Esophagus squamous epithelium (tissue), 5 donors: ENCODE data around the gene ZNF783. TPM values are rescaled to one million over a fixed set of nuclear protein-coding genes. Genes with fewer than 3 reads are reported as not detected.

Source experiments
- DNase-seq: peaks from one replicate; lab custom pipeline; 2025; lab: John Stamatoyannopoulos, UW
- H3K27ac ChIP-seq, 4 donors: fragments of 200-600 bp; sonication (generic); one replicate each; pipeline ENCODE4 v1.5.1; 2016 to 2019; ENCODE audit warnings: mild to moderate bottlenecking in 1 of 4
- H3K27me3 ChIP-seq, 4 donors: fragments of 200-600 bp; sonication (generic); 1 replicate in 3 of 4; 2 replicates in 1 of 4; pipeline versions ENCODE4 v1.5.1 to v1.6.0; 2017 to 2021; ENCODE audit warnings: antibody characterized with exemption in 1 of 4
- H3K36me3 ChIP-seq, 3 donors: fragments of 200-600 bp; sonication (generic); one replicate each; pipeline ENCODE4 v1.5.1; 2016 to 2019
- H3K4me1 ChIP-seq, 3 donors: fragments of 200-600 bp; sonication (generic); one replicate each; pipeline ENCODE4 v1.5.1; 2017 to 2019
- H3K4me3 ChIP-seq, 4 donors: fragments of 200-600 bp; sonication (generic); 1 replicate in 3 of 4; 2 replicates in 1 of 4; pipeline ENCODE4 v1.5.1; 2016 to 2019; ENCODE audit warnings: mild to moderate bottlenecking in 2 of 4, moderate library complexity in 1 of 4
- H3K9me3 ChIP-seq, 3 donors: fragments of 200-600 bp; sonication (generic); one replicate each; pipeline ENCODE4 v1.5.1; 2016 to 2019
- POLR2A ChIP-seq, 4 donors: fragments of 450-650 bp; IDR thresholded peaks; one replicate each; pipeline ENCODE4 v1.6.1; 2017; ENCODE audit warnings: antibody characterized with exemption in 4 of 4, mild to moderate bottlenecking in 4 of 4, moderate library complexity in 3 of 4
- WGBS, 2 donors: methylation state at CpG; one replicate each; pipeline ENCODE4 v1.1.5; 2018; 5-methylcytosine and 5-hydroxymethylcytosine counted together
- intact Hi-C: fragments of 100-400 bp; cut with DNase I; formaldehyde crosslinking; loops from one replicate; pipeline ENCODE4 v1.15.0; 2022
- total RNA-seq, 4 donors: library from RNA; depleted of rRNA; stranded (reverse); fragments of >200 nt; gene quantifications; one replicate each; pipeline ENCODE4 v1.1.0, GENCODE V29; 2016
- TF ChIP-seq, protein P1 (sequence below), 6 experiments: fragments of 450-650 bp in 4 of 6; fragments of 200-600 bp in 2 of 6; sonication (generic) in 2 of 6; IDR thresholded peaks; one replicate each; pipeline ENCODE4 v1.5.1; 2016 to 2019; ENCODE audit warnings: antibody characterized with exemption in 6 of 6, mild to moderate bottlenecking in 4 of 6, moderate library complexity in 4 of 6
- donor health status: DM: yes; HTN: yes; CAD: no.

Gene ZNF783
- total RNA-seq, 4 donors from 2014 or later, result 3.1 to 15.6 (median 4.8) TPM

DNA sequence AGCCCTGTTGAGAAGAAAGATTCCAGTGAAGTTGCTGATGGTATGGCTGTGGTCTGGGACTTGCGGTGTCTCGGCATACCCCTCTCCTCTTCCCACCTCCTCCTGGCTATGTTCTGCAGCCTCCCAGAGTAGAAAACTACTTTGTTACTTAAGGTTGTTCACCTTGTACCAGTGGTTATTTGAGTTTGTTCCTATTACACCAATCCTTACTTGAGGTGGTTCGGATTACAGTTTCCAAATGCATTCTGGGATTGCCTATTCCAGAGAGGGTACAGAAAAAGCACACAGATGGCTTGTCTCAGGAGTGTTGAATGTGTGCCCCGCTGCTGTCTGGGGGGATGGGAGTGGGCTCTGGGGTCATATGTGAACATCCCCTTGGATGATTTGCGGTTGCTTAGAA, 6.8 kb upstream of the ZNF783 start:
- WGBS, 2 donors, result 76 to 100% methylated on average over 3 to 5 of the region's 5 CpGs
- peaks cover 21 to 66% (median 29%) of the 10 kb centered on the region in 3 donors for H3K36me3 ChIP-seq
- TF ChIP-seq, protein P1, sequence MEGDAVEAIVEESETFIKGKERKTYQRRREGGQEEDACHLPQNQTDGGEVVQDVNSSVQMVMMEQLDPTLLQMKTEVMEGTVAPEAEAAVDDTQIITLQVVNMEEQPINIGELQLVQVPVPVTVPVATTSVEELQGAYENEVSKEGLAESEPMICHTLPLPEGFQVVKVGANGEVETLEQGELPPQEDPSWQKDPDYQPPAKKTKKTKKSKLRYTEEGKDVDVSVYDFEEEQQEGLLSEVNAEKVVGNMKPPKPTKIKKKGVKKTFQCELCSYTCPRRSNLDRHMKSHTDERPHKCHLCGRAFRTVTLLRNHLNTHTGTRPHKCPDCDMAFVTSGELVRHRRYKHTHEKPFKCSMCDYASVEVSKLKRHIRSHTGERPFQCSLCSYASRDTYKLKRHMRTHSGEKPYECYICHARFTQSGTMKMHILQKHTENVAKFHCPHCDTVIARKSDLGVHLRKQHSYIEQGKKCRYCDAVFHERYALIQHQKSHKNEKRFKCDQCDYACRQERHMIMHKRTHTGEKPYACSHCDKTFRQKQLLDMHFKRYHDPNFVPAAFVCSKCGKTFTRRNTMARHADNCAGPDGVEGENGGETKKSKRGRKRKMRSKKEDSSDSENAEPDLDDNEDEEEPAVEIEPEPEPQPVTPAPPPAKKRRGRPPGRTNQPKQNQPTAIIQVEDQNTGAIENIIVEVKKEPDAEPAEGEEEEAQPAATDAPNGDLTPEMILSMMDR (IDR thresholded peaks at IDR 0.05), result no peak
- no peak for TF ChIP-seq POLR2A (IDR thresholded peaks at IDR 0.05)

DNA sequence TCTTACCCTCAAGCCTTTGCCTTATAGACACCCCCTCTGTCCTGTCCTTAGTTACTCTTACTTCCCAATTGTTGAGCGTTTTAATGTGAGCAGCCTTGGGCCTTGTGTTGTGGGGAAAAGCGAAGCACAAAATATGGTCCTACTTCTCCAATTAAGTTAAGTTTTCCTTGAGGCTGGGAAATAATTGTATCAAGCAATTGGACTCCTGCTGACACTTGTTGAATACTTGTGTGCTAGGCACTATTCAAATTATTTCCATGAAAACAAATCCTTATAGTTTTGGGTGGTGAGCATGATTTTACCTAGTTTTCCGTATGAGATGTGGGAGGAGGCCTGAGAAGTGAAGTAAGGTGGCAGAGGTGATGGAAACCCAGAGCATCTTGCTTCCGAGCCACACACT, 5.4 kb upstream of the ZNF783 start:
- intact Hi-C loops, result no loop called here
- WGBS, 2 donors, result 76 to 87% methylated on average over 4 of the region's 4 CpGs

More for the DNA sequence above, 6.8 kb upstream of the ZNF783 start:
- Histone ChIP-seq H3K9me3 (no peaks in the 10 kb centered on the region), H3K4me3 (no peak overlapping the region), H3K4me1 (peaks cover 0 to 11% (median 0%) of the 10 kb centered on the region in 3 donors), H3K27ac (no peak overlapping the region), H3K27me3 (no peaks in the 10 kb centered on the region)
- intact Hi-C loops, result no loop called here
- no peak for DNase-seq

DNA sequence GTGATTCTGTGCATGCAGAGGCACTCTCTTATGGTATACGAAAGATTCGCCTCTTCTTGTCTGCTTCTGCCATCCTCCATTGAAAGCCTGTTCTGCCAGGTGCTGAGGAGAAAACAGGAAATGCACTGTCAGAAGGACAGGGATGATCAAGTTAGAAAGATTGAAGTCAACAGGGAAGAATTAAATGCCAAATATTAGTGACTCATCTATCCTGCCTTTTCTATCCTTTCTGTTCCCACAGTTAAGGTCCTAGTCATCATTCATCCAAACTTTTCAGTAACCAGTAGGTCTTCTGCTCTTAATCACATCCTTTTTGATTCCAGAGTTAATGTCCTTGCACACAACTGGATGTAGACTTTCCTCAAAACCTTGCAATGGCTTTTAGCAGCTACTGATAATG, 4.8 kb upstream of the ZNF783 start:
- intact Hi-C loops, result no loop called here
- H3K4me1 ChIP-seq, result peaks cover 0 to 22% (median 5%) of the 10 kb centered on the region in 3 donors
- H3K27me3 ChIP-seq, result no peaks in the 10 kb centered on the region
- TF ChIP-seq POLR2A (IDR thresholded peaks at IDR 0.05), result no peak
- TF ChIP-seq, protein P1 (IDR thresholded peaks at IDR 0.05), result no peak
- WGBS, 2 donors, result 70 to 83% methylated on average over 2 of the region's 2 CpGs
- H3K9me3 ChIP-seq, result no peaks in the 10 kb centered on the region
- no peak overlapping the region for H3K4me3 ChIP-seq
- DNase-seq, result no peak
- no peak overlapping the region for H3K27ac ChIP-seq
- H3K36me3 ChIP-seq, result peaks cover 12 to 46% (median 22%) of the 10 kb centered on the region in 3 donors

More for the DNA sequence above, 5.4 kb upstream of the ZNF783 start:
- H3K27me3 ChIP-seq, result no peaks in the 10 kb centered on the region
- no peak overlapping the region for H3K4me3 ChIP-seq
- DNase-seq, result no peak
- H3K4me1 ChIP-seq, result peaks cover 0 to 19% (median 5%) of the 10 kb centered on the region in 3 donors
- no peak overlapping the region for H3K27ac ChIP-seq
- peaks cover 14 to 52% (median 24%) of the 10 kb centered on the region in 3 donors for H3K36me3 ChIP-seq
- no peak for TF ChIP-seq POLR2A (IDR thresholded peaks at IDR 0.05)
- TF ChIP-seq, protein P1 (IDR thresholded peaks at IDR 0.05), result no peak
- no peaks in the 10 kb centered on the region for H3K9me3 ChIP-seq

DNA sequence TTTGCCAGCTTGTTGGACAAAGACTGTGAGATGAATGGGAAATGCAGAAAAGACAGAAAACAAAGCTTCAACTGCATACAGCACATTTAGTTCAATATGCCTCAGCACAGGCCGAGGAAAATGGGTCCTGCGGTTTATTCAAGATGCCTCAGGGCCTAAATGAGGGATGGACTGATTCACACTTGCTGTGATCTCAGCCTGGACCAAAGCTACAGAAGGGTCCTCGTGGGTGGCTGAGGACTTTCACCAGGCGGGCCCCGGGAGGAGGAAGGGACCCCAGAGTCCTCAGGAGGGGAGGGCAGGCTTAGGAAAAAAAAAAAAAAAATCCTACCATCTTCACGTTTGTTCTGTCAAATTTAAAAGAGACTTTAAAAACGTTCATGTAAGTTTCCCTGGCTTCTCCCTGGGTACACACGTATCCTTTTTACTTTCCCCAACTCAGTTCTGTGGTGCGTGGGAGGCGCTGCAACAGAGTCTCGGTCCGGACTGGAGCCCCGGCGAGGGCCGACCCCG, 624 bp upstream of the ZNF783 start:
- peak overlapping the region; percentile 86 to 97 (median 94) for H3K27ac ChIP-seq
- H3K36me3 ChIP-seq, result peaks cover 0 to 27% (median 2%) of the 10 kb centered on the region in 3 donors
- no peaks in the 10 kb centered on the region for H3K27me3 ChIP-seq
- TF ChIP-seq, protein P1 (IDR thresholded peaks at IDR 0.05), result no peak
- no peak for TF ChIP-seq POLR2A (IDR thresholded peaks at IDR 0.05)
- H3K4me1 ChIP-seq, result peaks cover 0 to 45% (median 11%) of the 10 kb centered on the region in 3 donors
- intact Hi-C loops, result no loop called here
- no peak for DNase-seq
- H3K9me3 ChIP-seq, result no peaks in the 10 kb centered on the region
- peak overlapping the region; percentile 56 to 86 (median 63) for H3K4me3 ChIP-seq
- 1 to 7% methylated on average over 8 to 16 of the region's 16 CpGs for WGBS, 2 donors

DNA sequence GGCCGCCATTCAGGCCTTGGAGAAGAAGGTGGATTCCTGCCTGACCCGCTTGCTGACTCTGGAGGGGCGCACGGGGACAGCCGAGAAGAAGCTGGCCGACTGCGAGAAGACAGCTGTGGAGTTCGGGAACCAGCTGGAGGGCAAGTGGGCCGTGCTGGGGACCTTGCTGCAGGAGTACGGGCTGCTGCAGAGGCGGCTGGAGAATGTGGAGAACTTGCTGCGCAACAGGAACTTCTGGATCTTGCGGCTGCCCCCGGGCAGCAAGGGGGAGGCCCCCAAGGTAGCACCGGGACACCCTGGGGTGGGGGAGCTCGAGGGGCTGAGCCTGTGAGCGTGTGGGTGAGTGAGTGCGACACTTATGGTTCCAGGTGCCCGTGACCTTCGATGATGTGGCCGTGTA, 4.5 kb downstream of the ZNF783 start:
- no peak for DNase-seq
- TF ChIP-seq, protein P1 (IDR thresholded peaks at IDR 0.05), result no peak
- 79 to 95% methylated on average over 12 to 14 of the region's 21 CpGs for WGBS, 2 donors
- Histone ChIP-seq H3K4me3 (no peak overlapping the region), H3K27ac (no peak overlapping the region), H3K36me3 (peaks cover 0 to 72% (median 26%) of the 10 kb centered on the region in 3 donors), H3K4me1 (peaks cover 0 to 27% (median 6%) of the 10 kb centered on the region in 3 donors), H3K27me3 (no peaks in the 10 kb centered on the region), H3K9me3 (no peaks in the 10 kb centered on the region)
- intact Hi-C loops, result no loop called here
